WTC11 (cell line): ENCODE results near the gene ZFAND6.

Experiments used
- CREM ChIP-seq: sonication (generic); formaldehyde crosslinking; IDR thresholded peaks from 2 replicates; pipeline ENCODE4 v1.8.1; 2022; ENCODE audit warnings: mild to moderate bottlenecking, missing genetic modification reagents, moderate library complexity
- CTCF ChIP-seq: fragments of 200-600 bp; IDR thresholded peaks from 2 replicates; pipeline ENCODE4 v1.8.0; 2022; ENCODE audit warnings: antibody characterized with exemption
- E2F1 ChIP-seq: sonication (generic); formaldehyde crosslinking; IDR thresholded peaks from 2 replicates; pipeline ENCODE4 v1.8.0; 2022; ENCODE audit warnings: mild to moderate bottlenecking, missing genetic modification reagents
- ETV6 ChIP-seq: sonication (generic); formaldehyde crosslinking; IDR thresholded peaks from 2 replicates; pipeline ENCODE4 v1.8.1; 2022; ENCODE audit warnings: mild to moderate bottlenecking, missing genetic modification reagents
- JUN ChIP-seq: sonication (generic); formaldehyde crosslinking; IDR thresholded peaks from 2 replicates; pipeline ENCODE4 v1.8.0; 2023; ENCODE audit warnings: mild to moderate bottlenecking, missing genetic modification reagents
- TEAD1 ChIP-seq: sonication (generic); formaldehyde crosslinking; IDR thresholded peaks from 2 replicates; pipeline ENCODE4 v1.8.0; 2022; ENCODE audit warnings: mild to moderate bottlenecking, missing genetic modification reagents
- ZNF138 ChIP-seq: sonication (generic); formaldehyde crosslinking; conservative IDR thresholded peaks from 2 replicates; pipeline ENCODE4 v1.8.1; 2022; ENCODE audit warnings: mild to moderate bottlenecking, moderate library complexity, missing genetic modification reagents
- ZNF425 ChIP-seq: fragments of 250-450 bp; sonication (Bioruptor Pico); conservative IDR thresholded peaks from 2 replicates; pipeline ENCODE4 v1.9.0; 2021; ENCODE audit warnings: mild to moderate bottlenecking
- TF ChIP-seq, protein P1 (sequence below): fragments of 250-450 bp; sonication (Bioruptor Pico); IDR thresholded peaks from 2 replicates; pipeline ENCODE4 v1.9.0; 2021; ENCODE audit warnings: mild to moderate bottlenecking, borderline replicate concordance
- TF ChIP-seq, protein P2 (sequence below): sonication (generic); formaldehyde crosslinking; IDR thresholded peaks from 2 replicates; pipeline ENCODE4 v1.8.1; 2022; ENCODE audit warnings: low read depth, missing genetic modification reagents, borderline replicate concordance
- TF ChIP-seq, protein P3 (sequence below): sonication (generic); formaldehyde crosslinking; IDR thresholded peaks from 2 replicates; pipeline ENCODE4 v1.8.0; 2022; ENCODE audit warnings: mild to moderate bottlenecking, missing genetic modification reagents

DNA sequence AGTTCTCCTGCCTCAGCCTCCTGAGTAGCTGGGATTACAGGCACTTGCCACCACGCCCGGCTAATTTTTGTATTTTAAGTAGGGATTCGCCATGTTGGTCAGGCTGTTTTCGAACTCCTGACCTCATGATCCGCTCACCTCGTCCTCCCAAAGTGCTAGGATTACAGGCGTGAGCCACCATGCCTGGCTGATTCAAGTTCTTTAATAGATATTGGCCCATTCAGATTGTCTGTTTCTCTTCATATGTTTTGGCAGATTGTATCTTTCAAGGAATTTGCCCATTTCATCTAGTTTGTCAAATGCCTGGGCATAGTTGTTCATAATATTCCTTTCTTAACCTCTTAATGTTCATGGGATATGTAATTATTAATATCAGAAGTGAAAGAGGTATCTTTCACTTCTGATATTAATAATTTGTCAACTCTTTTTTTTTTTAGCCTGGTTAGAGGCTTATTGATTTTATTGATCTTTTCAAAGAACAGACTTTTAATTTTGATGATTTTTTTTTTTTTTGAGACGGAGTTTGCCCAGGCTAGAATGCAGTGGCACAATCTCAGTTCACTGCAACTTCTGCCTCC lies 40.2 kb upstream of the ZFAND6 start:
- TF ChIP-seq TEAD1 (CRISPR knock-in tag) (no peak), ZNF425 (CRISPR knock-in tag) (no peak), CREM (CRISPR knock-in tag) (no peak), CTCF (no peak), ETV6 (CRISPR knock-in tag) (no peak), E2F1 (CRISPR knock-in tag) (no peak), ZNF138 (no peak), JUN (CRISPR knock-in tag) (no peak)
- TF ChIP-seq, protein P1, sequence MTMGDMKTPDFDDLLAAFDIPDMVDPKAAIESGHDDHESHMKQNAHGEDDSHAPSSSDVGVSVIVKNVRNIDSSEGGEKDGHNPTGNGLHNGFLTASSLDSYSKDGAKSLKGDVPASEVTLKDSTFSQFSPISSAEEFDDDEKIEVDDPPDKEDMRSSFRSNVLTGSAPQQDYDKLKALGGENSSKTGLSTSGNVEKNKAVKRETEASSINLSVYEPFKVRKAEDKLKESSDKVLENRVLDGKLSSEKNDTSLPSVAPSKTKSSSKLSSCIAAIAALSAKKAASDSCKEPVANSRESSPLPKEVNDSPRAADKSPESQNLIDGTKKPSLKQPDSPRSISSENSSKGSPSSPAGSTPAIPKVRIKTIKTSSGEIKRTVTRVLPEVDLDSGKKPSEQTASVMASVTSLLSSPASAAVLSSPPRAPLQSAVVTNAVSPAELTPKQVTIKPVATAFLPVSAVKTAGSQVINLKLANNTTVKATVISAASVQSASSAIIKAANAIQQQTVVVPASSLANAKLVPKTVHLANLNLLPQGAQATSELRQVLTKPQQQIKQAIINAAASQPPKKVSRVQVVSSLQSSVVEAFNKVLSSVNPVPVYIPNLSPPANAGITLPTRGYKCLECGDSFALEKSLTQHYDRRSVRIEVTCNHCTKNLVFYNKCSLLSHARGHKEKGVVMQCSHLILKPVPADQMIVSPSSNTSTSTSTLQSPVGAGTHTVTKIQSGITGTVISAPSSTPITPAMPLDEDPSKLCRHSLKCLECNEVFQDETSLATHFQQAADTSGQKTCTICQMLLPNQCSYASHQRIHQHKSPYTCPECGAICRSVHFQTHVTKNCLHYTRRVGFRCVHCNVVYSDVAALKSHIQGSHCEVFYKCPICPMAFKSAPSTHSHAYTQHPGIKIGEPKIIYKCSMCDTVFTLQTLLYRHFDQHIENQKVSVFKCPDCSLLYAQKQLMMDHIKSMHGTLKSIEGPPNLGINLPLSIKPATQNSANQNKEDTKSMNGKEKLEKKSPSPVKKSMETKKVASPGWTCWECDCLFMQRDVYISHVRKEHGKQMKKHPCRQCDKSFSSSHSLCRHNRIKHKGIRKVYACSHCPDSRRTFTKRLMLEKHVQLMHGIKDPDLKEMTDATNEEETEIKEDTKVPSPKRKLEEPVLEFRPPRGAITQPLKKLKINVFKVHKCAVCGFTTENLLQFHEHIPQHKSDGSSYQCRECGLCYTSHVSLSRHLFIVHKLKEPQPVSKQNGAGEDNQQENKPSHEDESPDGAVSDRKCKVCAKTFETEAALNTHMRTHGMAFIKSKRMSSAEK (CRISPR knock-in tag), result no peak
- TF ChIP-seq, protein P2, sequence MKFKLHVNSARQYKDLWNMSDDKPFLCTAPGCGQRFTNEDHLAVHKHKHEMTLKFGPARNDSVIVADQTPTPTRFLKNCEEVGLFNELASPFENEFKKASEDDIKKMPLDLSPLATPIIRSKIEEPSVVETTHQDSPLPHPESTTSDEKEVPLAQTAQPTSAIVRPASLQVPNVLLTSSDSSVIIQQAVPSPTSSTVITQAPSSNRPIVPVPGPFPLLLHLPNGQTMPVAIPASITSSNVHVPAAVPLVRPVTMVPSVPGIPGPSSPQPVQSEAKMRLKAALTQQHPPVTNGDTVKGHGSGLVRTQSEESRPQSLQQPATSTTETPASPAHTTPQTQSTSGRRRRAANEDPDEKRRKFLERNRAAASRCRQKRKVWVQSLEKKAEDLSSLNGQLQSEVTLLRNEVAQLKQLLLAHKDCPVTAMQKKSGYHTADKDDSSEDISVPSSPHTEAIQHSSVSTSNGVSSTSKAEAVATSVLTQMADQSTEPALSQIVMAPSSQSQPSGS (CRISPR knock-in tag), result no peak
- TF ChIP-seq, protein P3, sequence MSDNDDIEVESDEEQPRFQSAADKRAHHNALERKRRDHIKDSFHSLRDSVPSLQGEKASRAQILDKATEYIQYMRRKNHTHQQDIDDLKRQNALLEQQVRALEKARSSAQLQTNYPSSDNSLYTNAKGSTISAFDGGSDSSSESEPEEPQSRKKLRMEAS, result no peak
